Fibroblast of mammary gland (primary cell): ENCODE measurements around the gene DDX10.

Experiments
- DNase-seq: peaks from one replicate; pipeline ENCODE4 v3.0.0-alpha.2; 2010; ENCODE audit warnings: low read depth
- H3K4me3 ChIP-seq: 2 replicates; pipeline ENCODE4 v1.5.1; 2011; ENCODE audit warnings: low read depth, mild to moderate bottlenecking, low read length, moderate library complexity; ENCODE audit not compliant: control insufficient read depth
- CTCF ChIP-seq: conservative IDR thresholded peaks from 2 replicates; pipeline ENCODE4 v1.5.1; 2011; ENCODE audit warnings: low read depth, low read length, inconsistent platforms; ENCODE audit not compliant: control insufficient read depth, insufficient read depth

DDX10 gene

GRCh38 chr11:108960501-108960900 lies 295.6 kb downstream of the DDX10 start:
- no peak overlapping the region for H3K4me3 ChIP-seq
- DNase-seq, result no peak
- no peak for TF ChIP-seq CTCF

GRCh38 chr11:108961095-108961494 lies 296.2 kb downstream of the DDX10 start:
- H3K4me3 ChIP-seq, result no peak overlapping the region
- DNase-seq, result no peak
- no peak for TF ChIP-seq CTCF

GRCh38 chr11:108963118-108963517 lies 298.2 kb downstream of the DDX10 start:
- no peak for TF ChIP-seq CTCF
- H3K4me3 ChIP-seq, result no peak overlapping the region
- no peak for DNase-seq

GRCh38 chr11:108965306-108966001 lies 300.6 kb downstream of the DDX10 start:
- no peak overlapping the region for H3K4me3 ChIP-seq
- DNase-seq, result peak; percentile 93

GRCh38 chr11:108966206-108966605 lies 301.3 kb downstream of the DDX10 start:
- no peak for TF ChIP-seq CTCF
- no peak for DNase-seq
- no peak overlapping the region for H3K4me3 ChIP-seq

More at GRCh38 chr11:108965306-108966001, 300.6 kb downstream of the DDX10 start:
- TF ChIP-seq CTCF, result no peak

GRCh38 chr11:108966978-108967377 lies 302.1 kb downstream of the DDX10 start:
- no peak for DNase-seq
- no peak overlapping the region for H3K4me3 ChIP-seq
- no peak for TF ChIP-seq CTCF
